Posterior cingulate gyrus (tissue), 11 donors: ENCODE measurements around the gene COA4.

Experiments used
- DNase-seq, 10 donors: peaks; one replicate each; pipeline versions ENCODE4 v3.0.0 to v3.0.0-alpha.2; 2020 to 2021; ENCODE audit warnings: mixed read lengths in 3 of 10
- intact Hi-C: fragments of 100-400 bp; cut with DNase I; formaldehyde crosslinking; loops from one replicate; pipeline ENCODE4 v1.15.1; 2023

Gene COA4

GRCh38 chr11:73866586-73866996 is 10.1 kb downstream of the COA4 start:
- no peak for DNase-seq
- intact Hi-C loops, result no loop called here

- DNase-seq, result no peak
- intact Hi-C loops, result no loop called here
These were observed 10.5 kb downstream of the COA4 start for GRCh38 chr11:73866095-73866579.

DNA sequence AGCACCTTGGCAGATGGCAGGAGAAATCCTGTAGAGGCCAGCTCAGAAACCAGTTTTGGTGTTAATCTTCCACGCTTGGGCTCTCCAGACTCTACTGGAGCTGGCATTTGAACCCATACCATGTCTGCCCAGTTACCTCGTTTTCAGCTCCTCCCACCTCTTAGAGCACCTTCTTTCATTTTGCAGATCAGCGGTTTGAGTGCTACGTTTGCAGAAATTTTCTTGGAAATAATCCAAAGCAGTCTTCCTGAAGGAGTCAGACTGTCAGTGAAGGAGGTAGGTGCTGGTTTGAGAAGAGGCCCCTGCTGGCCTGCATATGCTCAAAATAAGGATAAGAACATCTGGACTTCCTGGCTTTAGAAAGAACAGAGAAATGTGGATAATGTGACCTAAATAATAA is 13.7 kb downstream of the COA4 start:
- DNase-seq, result no peak
- intact Hi-C loops, result no loop called here

DNA sequence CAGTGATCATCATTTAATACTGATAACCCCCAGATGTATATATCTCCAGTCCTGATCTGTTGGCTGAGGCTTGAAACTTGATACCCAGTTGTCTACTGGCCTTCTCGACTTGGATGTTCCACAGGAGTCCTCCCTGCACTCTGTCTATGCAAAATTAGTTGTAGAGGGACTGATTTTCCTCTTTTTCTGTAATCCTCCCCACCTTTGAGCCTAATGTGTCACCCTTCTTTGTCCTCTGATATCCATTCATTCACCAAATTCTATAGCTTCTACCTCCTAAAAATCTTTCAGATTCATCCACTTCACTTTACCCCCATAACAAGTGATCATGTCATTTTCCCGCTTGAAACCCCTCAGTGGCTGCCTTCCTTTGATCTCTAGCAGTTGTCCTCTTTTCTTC is 16.4 kb downstream of the COA4 start:
- DNase-seq, result no peak
- intact Hi-C loops, result no loop called here

DNA sequence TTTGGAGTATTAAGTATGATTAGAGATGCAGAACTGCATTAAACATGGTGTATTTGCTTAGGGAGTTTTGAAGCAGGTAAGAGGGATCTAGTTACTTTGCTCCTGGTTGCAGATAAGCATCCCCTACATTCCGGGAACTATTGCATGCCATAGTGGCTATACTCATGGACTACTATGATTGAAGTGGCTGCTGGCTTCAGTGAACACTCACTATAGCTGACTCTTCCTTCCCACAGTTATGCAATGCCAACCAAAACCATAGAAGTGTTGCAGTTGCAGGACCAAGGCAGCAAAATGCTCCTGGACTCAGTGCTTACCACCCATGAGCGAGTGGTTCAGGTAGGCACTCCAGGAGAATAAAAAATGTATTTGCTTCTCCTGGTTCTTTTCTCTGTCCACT is 17.0 kb downstream of the COA4 start:
- no peak for DNase-seq
- intact Hi-C loops, result no loop called here

- peak in 5 of 10 donors; percentile 12 to 81 (median 24) for DNase-seq
These were observed 20.5 kb downstream of the COA4 start for GRCh38 chr11:73856031-73856567.

DNA sequence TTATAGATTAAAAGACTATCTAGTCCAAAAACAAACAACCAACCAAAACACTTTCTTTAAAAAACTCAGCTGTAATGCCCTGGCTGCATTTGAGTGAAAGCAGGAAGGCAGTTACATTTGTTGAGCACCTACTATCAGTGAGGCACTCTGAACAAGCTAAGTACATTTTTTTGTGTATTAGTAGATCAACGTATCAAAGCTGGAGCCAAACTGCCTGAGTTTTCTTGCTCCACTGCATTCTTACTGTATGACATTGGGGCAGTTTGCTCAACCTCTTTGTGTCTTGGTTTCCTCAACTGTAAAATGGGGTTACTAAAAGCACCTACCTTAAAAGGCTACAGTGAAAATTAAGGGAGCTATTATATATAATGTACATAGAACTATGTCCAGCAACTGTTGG is 22.0 kb downstream of the COA4 start:
- no peak for DNase-seq
- intact Hi-C loops, result no loop called here

More at GRCh38 chr11:73856031-73856567, 20.5 kb downstream of the COA4 start:
- intact Hi-C loops, result no loop called here

DNA sequence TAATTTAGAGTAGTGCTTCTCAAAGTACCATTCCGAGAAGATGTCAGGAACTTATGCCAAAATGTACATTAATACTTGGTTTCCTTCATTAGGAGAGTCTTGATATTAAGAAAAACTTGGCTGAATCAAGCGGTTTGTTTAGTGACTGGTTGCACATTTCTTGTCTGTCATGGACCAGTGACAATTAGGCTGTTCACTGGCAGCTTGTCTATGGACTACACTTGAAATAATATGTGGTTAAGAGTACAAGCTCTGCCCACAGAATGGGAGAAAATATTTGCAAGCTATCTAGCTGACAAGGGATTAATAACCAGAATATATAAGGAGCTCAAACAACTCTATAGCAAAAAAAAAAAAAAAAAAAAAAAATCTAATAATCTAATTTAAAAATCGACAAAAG is 24.6 kb downstream of the COA4 start:
- no peak for DNase-seq
- intact Hi-C loops, result no loop called here

GRCh38 chr11:73851046-73851764 is 25.4 kb downstream of the COA4 start:
- no peak for DNase-seq
- intact Hi-C loops, result no loop called here

DNA sequence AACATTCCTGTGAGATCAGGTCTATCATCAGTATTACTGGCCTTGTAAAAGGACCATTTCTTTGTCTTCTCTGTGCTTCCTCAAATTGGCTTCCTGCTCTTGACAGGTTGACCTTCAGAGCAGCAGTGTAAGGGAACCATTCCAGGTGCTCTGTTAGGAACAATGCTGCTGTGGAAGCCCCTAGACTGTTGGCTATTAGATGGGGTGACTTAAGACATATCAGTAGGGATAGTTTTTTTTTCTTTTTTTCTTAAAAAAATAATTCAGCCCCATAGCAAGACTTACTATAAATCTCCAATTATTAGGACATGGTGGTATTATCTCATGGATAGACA is 37.6 kb downstream of the COA4 start:
- intact Hi-C loops, result no loop called here
- no peak for DNase-seq

DNA sequence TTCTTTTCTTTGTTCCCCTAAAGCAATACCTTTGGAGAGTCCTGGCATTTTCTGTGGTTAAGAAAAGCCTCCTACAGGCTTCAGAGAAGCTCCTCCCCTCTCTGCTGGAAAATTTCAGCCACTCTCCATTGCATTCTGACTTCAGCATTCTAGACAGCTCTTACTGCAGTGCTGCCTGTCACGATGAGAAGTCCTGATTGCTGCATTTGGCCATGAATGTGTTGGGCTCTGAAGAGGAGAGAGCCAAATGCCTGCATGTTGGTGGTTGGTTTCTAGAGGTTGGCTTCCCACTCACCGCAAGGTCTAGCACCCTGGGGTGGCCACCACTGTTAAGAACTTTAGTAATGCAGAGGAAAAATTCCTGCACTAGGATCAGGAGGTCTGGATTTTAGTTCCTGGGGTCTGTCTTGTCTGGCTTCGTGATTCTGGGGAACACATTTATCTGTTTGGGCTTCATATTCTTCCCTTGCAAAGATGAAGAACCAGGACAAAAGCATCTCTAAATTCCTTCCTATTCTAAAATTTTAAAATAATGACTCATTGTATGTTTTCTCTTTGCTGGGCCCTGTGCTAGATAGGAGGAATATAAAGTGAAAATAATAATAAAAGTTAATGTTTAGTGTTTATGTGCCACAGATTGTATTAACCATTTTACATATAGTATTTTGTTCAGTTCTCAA is 38.1 kb downstream of the COA4 start:
- DNase-seq, result peak in 2 of 10 donors; percentile 4 to 14
- intact Hi-C loops, result no loop called here

GRCh38 chr11:73833067-73833466 is 43.6 kb downstream of the COA4 start:
- DNase-seq, result no peak
- intact Hi-C loops, result no loop called here

- intact Hi-C loops, result no loop called here
- DNase-seq, result no peak
These were observed 46.4 kb downstream of the COA4 start for GRCh38 chr11:73830261-73830660.
